ENCODE measurements around the gene LFNG. TPM values are rescaled to one million over a fixed set of nuclear protein-coding genes. Genes with fewer than 3 reads are reported as not detected.

The LFNG gene
- total and polyA plus RNA-seq, 2 donors (not counting 1 experiment from before 2014, with no cell fraction given), result 73.3 to 208 TPM

DNA sequence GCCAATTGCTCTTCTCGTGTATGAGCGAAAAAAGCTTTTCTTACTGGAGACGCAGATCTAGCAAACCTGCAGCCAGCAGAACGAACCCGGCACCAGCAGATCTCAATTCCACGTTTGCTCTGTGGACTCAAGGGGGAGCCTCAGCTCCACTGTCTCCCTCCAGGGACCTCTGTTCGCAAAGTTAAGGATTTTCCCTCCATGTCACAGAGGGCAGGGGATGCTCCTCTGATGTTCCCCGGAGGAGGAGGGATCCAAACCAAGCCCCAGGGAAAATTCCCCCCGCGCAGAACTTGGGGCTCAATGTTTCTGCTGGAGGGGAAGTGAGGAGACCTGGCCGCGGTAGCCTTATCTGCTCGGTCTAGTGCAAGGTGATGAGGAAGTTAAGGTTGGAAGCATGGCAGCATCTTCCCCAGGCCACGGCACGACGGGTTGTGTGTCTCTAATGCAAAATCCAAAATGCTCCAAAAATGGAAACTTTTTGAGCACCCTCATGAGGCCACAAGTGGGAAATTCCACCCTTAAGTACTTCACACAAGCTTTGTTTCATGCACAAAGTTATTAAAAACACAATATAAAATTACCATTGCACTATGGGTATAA, 48.2 kb downstream of the LFNG start:
- no peaks in the 10 kb centered on the region for H3K79me2 ChIP-seq (ENCODE audit: control insufficient read depth, insufficient read depth, low read length)
- intact Hi-C loops (cut with micrococcal nuclease), result loop anchor here (1.0 to 2.0 kb wide), 3 partner anchors 90 to 143 kb away; no protein-coding TSS in a partner anchor
- no peaks in the 10 kb centered on the region for H3K9me3 Mint-ChIP-seq (ENCODE audit: insufficient read depth)
- no peak overlapping the region for H3K27ac ChIP-seq (ENCODE audit: low read length in 2 of 2)
- WGBS (ENCODE audit: insufficient coverage), result 15% methylated on average over 15 of the region's 16 CpGs
- peaks cover 18% of the 10 kb centered on the region for H3K4me1 Mint-ChIP-seq
- H4K20me1 ChIP-seq (ENCODE audit: control insufficient read depth, insufficient read depth, low read length, poor library complexity, severe bottlenecking), result no peaks in the 10 kb centered on the region
- peak overlapping the region; percentile 56 for H3K27ac Mint-ChIP-seq
- H3K4me3 ChIP-seq (ENCODE audit: control extremely low read depth in 1 of 5, extremely low read depth in 1 of 5, insufficient read depth in 1 of 5, low read depth in 2 of 5, low read length in 4 of 5), result peak overlapping the region in 3 of 5 experiments; percentile 1 to 48 (median 22)
- H3K27me3 Mint-ChIP-seq, result no peaks in the 10 kb centered on the region
- POLR2A ChIA-PET, result interaction anchor here (0.6 to 1.4 kb wide), 2 partner anchors 57 to 526 kb away, joined by 3 to 5 read pairs; no protein-coding TSS in a partner anchor
- ATAC-seq (ENCODE audit: low read depth) (peak; percentile 62), DNase-seq (peak; percentile 54)
- peak overlapping the region; percentile 74 for H3K4me2 ChIP-seq (replicated peaks; ENCODE audit: low read depth, low read length, poor library complexity, severe bottlenecking)
- no peak for TF ChIP-seq EZH2 (IDR thresholded peaks at IDR 0.05; ENCODE audit: borderline replicate concordance, insufficient read depth, low read depth, low read length, poor library complexity, severe bottlenecking)
- TF ChIP-seq CTCF (IDR thresholded peaks at IDR 0.05), result no peak
- peaks cover 11 to 16% of the 10 kb centered on the region in 2 donors for H3K4me1 ChIP-seq (ENCODE audit: control insufficient read depth in 2 of 2, insufficient read depth in 2 of 2, low read length in 2 of 2)
- no peaks in the 10 kb centered on the region for H3K36me3 ChIP-seq (replicated peaks in 1 of 2; ENCODE audit: control extremely low read depth in 1 of 2, control insufficient read depth in 1 of 2, extremely low read depth in 1 of 2, insufficient read depth in 2 of 2, low read length in 1 of 2)
- H3K9me3 ChIP-seq (ENCODE audit: control extremely low read depth in 1 of 3, control insufficient read depth in 2 of 3, insufficient read depth in 1 of 3, low read length in 2 of 3), result no peaks in the 10 kb centered on the region
- no peaks in the 10 kb centered on the region for H3K27me3 ChIP-seq (replicated peaks in 1 of 4; ENCODE audit: control extremely low read depth in 1 of 4, control insufficient read depth in 3 of 4, insufficient read depth in 4 of 4, low read length in 3 of 4)
- H2AFZ ChIP-seq (ENCODE audit: insufficient read depth, low read depth, low read length, poor library complexity, severe bottlenecking), result peak overlapping the region; percentile 54
- CTCF ChIA-PET, result interaction anchor here (0.7 to 3.7 kb wide), 16 partner anchors 8 to 142 kb away, joined by 3 to 29 read pairs (median 4); partner anchors contain the start of gene IQCE
- H3K9ac ChIP-seq (ENCODE audit: low read length), result peak overlapping the region; percentile 34
- H3K4me3 Mint-ChIP-seq, result peak overlapping the region; percentile 55

All from B cell (primary cell).